K562 (cell line): ENCODE results near the gene MYH6. TPM values are rescaled to one million over a fixed set of nuclear protein-coding genes. Genes with fewer than 3 reads are reported as not detected.
A peak's percentile ranks its signal among the peaks of the same experiment; 100 is the strongest.

Experiments used
- ATF1 ChIP-seq, 2 experiments: fragments of 450-650 bp in 1 of 2; IDR thresholded peaks; 2 replicates each; pipeline ENCODE4 v1.6.1; 2016; ENCODE audit warnings: missing compliant biosample characterization in 1 of 2, missing genetic modification characterization in 1 of 2
- BCL6 ChIP-seq: fragments of 250-450 bp; sonication (Bioruptor Pico); IDR thresholded peaks from 2 replicates; pipeline ENCODE4 v1.4.0; 2020
- BHLHE40 ChIP-seq: IDR thresholded peaks from 2 replicates; pipeline ENCODE4 v1.6.1; 2011; ENCODE audit warnings: low read length, improper control_type of control experiment
- ETV5 ChIP-seq: sonication (generic); formaldehyde crosslinking; IDR thresholded peaks from 2 replicates; pipeline ENCODE4 v1.4.0; 2020; ENCODE audit warnings: low read depth, mild to moderate bottlenecking, missing genetic modification reagents
- FOXO4 ChIP-seq: fragments of 450-650 bp; formaldehyde crosslinking; IDR thresholded peaks from 2 replicates; pipeline ENCODE4 v1.4.0; 2020; ENCODE audit warnings: mild to moderate bottlenecking, moderate library complexity
- KDM4B ChIP-seq, 2 experiments: fragments of 450-650 bp in 1 of 2; sonication (generic) in 1 of 2; IDR thresholded peaks; 2 replicates each; pipeline ENCODE4 v1.6.1; 2016 to 2017; ENCODE audit warnings: borderline replicate concordance in 2 of 2, antibody characterized with exemption in 1 of 2, low read depth in 1 of 2, mild to moderate bottlenecking in 1 of 2
- MCM7 ChIP-seq, 2 experiments: fragments of 450-650 bp; IDR thresholded peaks; 2 replicates each; pipeline ENCODE4 v1.6.1; 2016 to 2018
- SAFB ChIP-seq: fragments of 200-400 bp; formaldehyde crosslinking; IDR thresholded peaks from 2 replicates; pipeline ENCODE4 v1.6.1; 2017; ENCODE audit warnings: low read depth, low read length, borderline replicate concordance
- SMARCC2 ChIP-seq: fragments of 450-650 bp; IDR thresholded peaks from 2 replicates; pipeline ENCODE4 v1.6.1; 2017; ENCODE audit warnings: antibody characterized with exemption, moderate library complexity, mild to moderate bottlenecking, low read depth
- SRSF1 ChIP-seq: fragments of 200-400 bp; formaldehyde crosslinking; IDR thresholded peaks from 2 replicates; pipeline ENCODE4 v1.6.1; 2017; ENCODE audit warnings: mild to moderate bottlenecking, low read depth, low read length, moderate library complexity
- TAF9B ChIP-seq: fragments of 450-650 bp; IDR thresholded peaks from 2 replicates; pipeline ENCODE4 v1.6.1; 2018; ENCODE audit warnings: mild to moderate bottlenecking; ENCODE audit not compliant: partially characterized antibody
- U2AF2 ChIP-seq: fragments of 200-400 bp; formaldehyde crosslinking; optimal IDR thresholded peaks from 2 replicates; pipeline ENCODE3; 2017; ENCODE audit warnings: low read depth, mild to moderate bottlenecking, low read length
- ZFX ChIP-seq: sonication (generic); formaldehyde crosslinking; IDR thresholded peaks from 2 replicates; pipeline ENCODE4 v1.8.0; 2022; ENCODE audit warnings: mild to moderate bottlenecking, missing genetic modification reagents, moderate library complexity
- ZNF175 ChIP-seq: fragments of 200-800 bp; sonication (Bioruptor generic); IDR thresholded peaks from 2 replicates; pipeline ENCODE4 v1.6.1; 2016; ENCODE audit warnings: low read depth, mild to moderate bottlenecking, missing genetic modification characterization, missing compliant biosample characterization
- ZNF184 ChIP-seq: sonication (generic); formaldehyde crosslinking; IDR thresholded peaks from 2 replicates; pipeline ENCODE4 v1.5.0; 2020; ENCODE audit warnings: missing genetic modification reagents
- ZNF232 ChIP-seq: sonication (generic); formaldehyde crosslinking; IDR thresholded peaks from 2 replicates; pipeline ENCODE4 v1.8.0; 2022; ENCODE audit warnings: mild to moderate bottlenecking, missing genetic modification reagents
- ZNF239 ChIP-seq: fragments of 250-450 bp; sonication (Bioruptor Pico); IDR thresholded peaks from 2 replicates; pipeline ENCODE4 v1.4.0; 2020; ENCODE audit warnings: mild to moderate bottlenecking
- ZNF282 ChIP-seq: sonication (generic); formaldehyde crosslinking; IDR thresholded peaks from 2 replicates; pipeline ENCODE4 v1.8.1; 2023; ENCODE audit warnings: missing genetic modification reagents
- ZNF644 ChIP-seq: fragments of 200-800 bp; sonication (Bioruptor generic); IDR thresholded peaks from 2 replicates; pipeline ENCODE4 v1.6.1; 2016; ENCODE audit warnings: low read depth, missing genetic modification characterization, missing compliant biosample characterization
- polyA plus RNA-seq, 8 experiments: library from polyadenylated mRNA; depleted of rRNA in 4 of 8; stranded (reverse) in 5 of 8; unstranded in 3 of 8; fragments of >200 nt; fragmentation: Nextera tagmentation in 2 of 8; fragmentation: Illumina TruSeq in 1 of 8; extraction: Ambion mirVana in 2 of 8; extraction: Trizol in 1 of 8; gene quantifications; 2 replicates each; pipeline versions ENCODE4 v1.2.1 to v1.2.3, GENCODE V29; 2011 to 2014; ENCODE audit warnings: inconsistent platforms in 1 of 8, missing spikeins in 1 of 8
- total RNA-seq, 7 experiments: library from RNA; depleted of rRNA in 6 of 7; stranded (reverse); fragments of >200 nt in 6 of 7; fragmentation: Illumina TruSeq in 2 of 7; extraction: Trizol in 2 of 7; gene quantifications; 2 replicates each; pipeline versions ENCODE4 v1.2.1 to v1.2.3, GENCODE V29; 2011 to 2021; ENCODE audit warnings: low replicate concordance in 1 of 7
- TF ChIP-seq, protein P1 (sequence below): sonication (generic); formaldehyde crosslinking; IDR thresholded peaks from 2 replicates; pipeline ENCODE4 v1.8.0; 2022; ENCODE audit warnings: mild to moderate bottlenecking, missing genetic modification reagents
- TF ChIP-seq, protein P2 (sequence below): fragments of 200-400 bp; formaldehyde crosslinking; IDR thresholded peaks from 2 replicates; pipeline ENCODE4 v1.6.1; 2017; ENCODE audit warnings: mild to moderate bottlenecking, low read depth, low read length, moderate library complexity
- TF ChIP-seq, protein P3 (sequence below): fragments of 250-450 bp; sonication (Bioruptor Pico); IDR thresholded peaks from 2 replicates; pipeline ENCODE4 v1.8.0; 2022; ENCODE audit warnings: moderate library complexity, mild to moderate bottlenecking, inconsistent platforms

The MYH6 gene
- total and polyA plus RNA-seq, 9 of the 15 experiments (the other 6 are each of a cell fraction or from before 2014, with no cell fraction given) = not detected

DNA sequence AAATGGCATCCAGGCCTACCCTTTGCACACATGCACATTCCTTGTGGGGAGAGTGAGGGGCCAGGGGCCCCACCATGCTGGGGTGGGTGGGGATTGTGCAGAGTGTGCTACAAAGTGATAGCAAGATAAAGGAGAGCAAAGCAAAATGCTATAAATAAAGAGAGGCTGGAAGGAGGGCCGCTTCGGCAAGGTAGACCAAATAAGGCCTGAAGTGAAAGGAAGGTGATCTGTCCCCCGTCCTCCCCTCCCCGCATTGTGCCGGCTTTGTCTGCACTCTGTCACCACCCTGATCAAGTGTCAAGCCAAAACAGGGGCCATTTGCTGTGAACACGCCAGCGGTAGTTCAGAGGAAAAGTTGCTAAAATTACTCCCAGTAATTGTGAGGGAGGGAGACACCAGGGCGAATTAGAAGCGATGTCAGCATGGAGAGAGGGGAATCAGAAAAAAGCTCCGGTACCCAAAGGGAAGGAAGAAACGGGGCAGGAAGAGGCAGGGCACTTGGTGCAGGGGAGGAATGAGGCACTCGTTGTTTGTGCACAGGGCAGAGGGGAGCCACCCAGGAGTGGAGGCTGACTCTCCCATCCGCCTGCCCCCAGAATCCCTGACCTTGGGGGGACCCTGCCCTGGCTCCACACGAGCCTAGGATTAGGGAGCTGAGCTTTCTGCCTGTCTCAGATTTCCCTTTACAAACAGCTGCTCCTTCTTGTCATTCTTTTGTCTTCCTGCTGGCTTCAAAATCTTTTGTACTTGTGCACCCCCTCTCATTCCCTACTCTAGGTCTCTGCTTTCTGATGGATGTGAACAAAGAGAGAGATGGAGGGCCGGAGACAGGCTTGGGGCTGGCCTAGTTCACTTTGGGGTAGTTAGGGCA, 30.3 kb upstream of the MYH6 start (continued):
- TF ChIP-seq, protein P1, sequence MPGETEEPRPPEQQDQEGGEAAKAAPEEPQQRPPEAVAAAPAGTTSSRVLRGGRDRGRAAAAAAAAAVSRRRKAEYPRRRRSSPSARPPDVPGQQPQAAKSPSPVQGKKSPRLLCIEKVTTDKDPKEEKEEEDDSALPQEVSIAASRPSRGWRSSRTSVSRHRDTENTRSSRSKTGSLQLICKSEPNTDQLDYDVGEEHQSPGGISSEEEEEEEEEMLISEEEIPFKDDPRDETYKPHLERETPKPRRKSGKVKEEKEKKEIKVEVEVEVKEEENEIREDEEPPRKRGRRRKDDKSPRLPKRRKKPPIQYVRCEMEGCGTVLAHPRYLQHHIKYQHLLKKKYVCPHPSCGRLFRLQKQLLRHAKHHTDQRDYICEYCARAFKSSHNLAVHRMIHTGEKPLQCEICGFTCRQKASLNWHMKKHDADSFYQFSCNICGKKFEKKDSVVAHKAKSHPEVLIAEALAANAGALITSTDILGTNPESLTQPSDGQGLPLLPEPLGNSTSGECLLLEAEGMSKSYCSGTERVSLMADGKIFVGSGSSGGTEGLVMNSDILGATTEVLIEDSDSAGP (CRISPR knock-in tag) = no peak
- no peak for TF ChIP-seq FOXO4
- TF ChIP-seq ZNF175 = no peak
- no peak for TF ChIP-seq U2AF2
- no peak for TF ChIP-seq SMARCC2
- TF ChIP-seq ZFX (CRISPR knock-in tag) = peak; percentile 26; the same call in 1 of the 2 replicates
- TF ChIP-seq SAFB = no peak
- no peak for TF ChIP-seq TAF9B
- no peak for TF ChIP-seq SRSF1
- no peak for TF ChIP-seq ZNF282 (CRISPR knock-in tag)
- TF ChIP-seq, protein P2, sequence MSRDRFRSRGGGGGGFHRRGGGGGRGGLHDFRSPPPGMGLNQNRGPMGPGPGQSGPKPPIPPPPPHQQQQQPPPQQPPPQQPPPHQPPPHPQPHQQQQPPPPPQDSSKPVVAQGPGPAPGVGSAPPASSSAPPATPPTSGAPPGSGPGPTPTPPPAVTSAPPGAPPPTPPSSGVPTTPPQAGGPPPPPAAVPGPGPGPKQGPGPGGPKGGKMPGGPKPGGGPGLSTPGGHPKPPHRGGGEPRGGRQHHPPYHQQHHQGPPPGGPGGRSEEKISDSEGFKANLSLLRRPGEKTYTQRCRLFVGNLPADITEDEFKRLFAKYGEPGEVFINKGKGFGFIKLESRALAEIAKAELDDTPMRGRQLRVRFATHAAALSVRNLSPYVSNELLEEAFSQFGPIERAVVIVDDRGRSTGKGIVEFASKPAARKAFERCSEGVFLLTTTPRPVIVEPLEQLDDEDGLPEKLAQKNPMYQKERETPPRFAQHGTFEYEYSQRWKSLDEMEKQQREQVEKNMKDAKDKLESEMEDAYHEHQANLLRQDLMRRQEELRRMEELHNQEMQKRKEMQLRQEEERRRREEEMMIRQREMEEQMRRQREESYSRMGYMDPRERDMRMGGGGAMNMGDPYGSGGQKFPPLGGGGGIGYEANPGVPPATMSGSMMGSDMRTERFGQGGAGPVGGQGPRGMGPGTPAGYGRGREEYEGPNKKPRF = no peak
- TF ChIP-seq ZNF644 (tag) = no peak
- no peak for TF ChIP-seq ATF1 (CRISPR knock-in tag; IDR thresholded peaks at IDR 0.05)
- TF ChIP-seq ATF1 (tag; IDR thresholded peaks at IDR 0.05) = no peak
- TF ChIP-seq MCM7 (IDR thresholded peaks at IDR 0.05) = no peak
- TF ChIP-seq BHLHE40 = no peak
- no peak for TF ChIP-seq ZNF239
- TF ChIP-seq BCL6 = no peak
- TF ChIP-seq, protein P3, sequence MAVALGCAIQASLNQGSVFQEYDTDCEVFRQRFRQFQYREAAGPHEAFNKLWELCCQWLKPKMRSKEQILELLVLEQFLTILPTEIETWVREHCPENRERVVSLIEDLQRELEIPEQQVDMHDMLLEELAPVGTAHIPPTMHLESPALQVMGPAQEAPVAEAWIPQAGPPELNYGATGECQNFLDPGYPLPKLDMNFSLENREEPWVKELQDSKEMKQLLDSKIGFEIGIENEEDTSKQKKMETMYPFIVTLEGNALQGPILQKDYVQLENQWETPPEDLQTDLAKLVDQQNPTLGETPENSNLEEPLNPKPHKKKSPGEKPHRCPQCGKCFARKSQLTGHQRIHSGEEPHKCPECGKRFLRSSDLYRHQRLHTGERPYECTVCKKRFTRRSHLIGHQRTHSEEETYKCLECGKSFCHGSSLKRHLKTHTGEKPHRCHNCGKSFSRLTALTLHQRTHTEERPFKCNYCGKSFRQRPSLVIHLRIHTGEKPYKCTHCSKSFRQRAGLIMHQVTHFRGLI (CRISPR knock-in tag) = no peak
- TF ChIP-seq ETV5 (CRISPR knock-in tag) = 0 out of 2 replicates have a peak, but pooled peaks have one; percentile 21
- TF ChIP-seq KDM4B (IDR thresholded peaks at IDR 0.05; ENCODE audit: borderline replicate concordance in 2 of 2, low read depth in 1 of 2) = no peak
- TF ChIP-seq ZNF184 (CRISPR knock-in tag) = no peak
- no peak for TF ChIP-seq ZNF232 (CRISPR knock-in tag)
